ENCODE results near the gene CYP19A1.

DNA sequence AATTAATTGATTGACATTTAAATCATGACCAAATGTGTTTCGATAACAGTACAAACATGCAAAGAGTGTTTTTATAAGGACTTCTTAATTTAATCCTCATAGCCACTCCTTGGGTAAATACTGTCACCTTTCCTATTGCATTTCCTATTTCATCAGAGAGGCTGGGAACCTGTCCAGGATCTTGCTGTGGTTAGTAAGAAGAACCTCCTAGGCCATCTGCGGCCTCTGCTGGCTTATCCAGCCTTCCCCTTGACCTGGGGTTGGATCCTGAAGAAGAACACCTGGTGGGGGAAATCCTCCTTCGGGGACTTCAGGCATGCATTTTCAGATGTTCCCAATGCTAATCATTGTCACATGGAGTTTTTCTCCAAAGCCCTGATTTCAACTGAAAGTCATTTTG is 28.5 kb upstream of the CYP19A1 start:
- TF ChIP-seq, protein P1, sequence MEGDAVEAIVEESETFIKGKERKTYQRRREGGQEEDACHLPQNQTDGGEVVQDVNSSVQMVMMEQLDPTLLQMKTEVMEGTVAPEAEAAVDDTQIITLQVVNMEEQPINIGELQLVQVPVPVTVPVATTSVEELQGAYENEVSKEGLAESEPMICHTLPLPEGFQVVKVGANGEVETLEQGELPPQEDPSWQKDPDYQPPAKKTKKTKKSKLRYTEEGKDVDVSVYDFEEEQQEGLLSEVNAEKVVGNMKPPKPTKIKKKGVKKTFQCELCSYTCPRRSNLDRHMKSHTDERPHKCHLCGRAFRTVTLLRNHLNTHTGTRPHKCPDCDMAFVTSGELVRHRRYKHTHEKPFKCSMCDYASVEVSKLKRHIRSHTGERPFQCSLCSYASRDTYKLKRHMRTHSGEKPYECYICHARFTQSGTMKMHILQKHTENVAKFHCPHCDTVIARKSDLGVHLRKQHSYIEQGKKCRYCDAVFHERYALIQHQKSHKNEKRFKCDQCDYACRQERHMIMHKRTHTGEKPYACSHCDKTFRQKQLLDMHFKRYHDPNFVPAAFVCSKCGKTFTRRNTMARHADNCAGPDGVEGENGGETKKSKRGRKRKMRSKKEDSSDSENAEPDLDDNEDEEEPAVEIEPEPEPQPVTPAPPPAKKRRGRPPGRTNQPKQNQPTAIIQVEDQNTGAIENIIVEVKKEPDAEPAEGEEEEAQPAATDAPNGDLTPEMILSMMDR (IDR thresholded peaks at IDR 0.05; ENCODE audit: low read depth, low read length): no peak
- TF ChIP-seq EZH2phosphoT487 (IDR thresholded peaks at IDR 0.05; ENCODE audit: low read depth): no peak

Data from OCI-LY3 (cell line).